ENCODE data around the gene CYP11A1.

Gene CYP11A1

GRCh38 chr15:74387621-74388362 lies 20.3 kb upstream of the CYP11A1 start:
- FAIRE-seq: no peak

- FAIRE-seq: no peak
Measured at GRCh38 chr15:74387141-74387541, 19.7 kb upstream of the CYP11A1 start.

- FAIRE-seq: no peak
Measured at GRCh38 chr15:74386496-74387140, 19.2 kb upstream of the CYP11A1 start.

- FAIRE-seq: no peak
Measured at GRCh38 chr15:74385733-74386132, 18.3 kb upstream of the CYP11A1 start.

GRCh38 chr15:74384881-74385643 lies 17.6 kb upstream of the CYP11A1 start:
- FAIRE-seq: no peak

- FAIRE-seq: no peak
Measured at GRCh38 chr15:74384566-74384880, 17.1 kb upstream of the CYP11A1 start.

GRCh38 chr15:74383695-74384565 lies 16.5 kb upstream of the CYP11A1 start:
- no peak for FAIRE-seq

- FAIRE-seq: no peak
Measured at GRCh38 chr15:74383286-74383685, 15.8 kb upstream of the CYP11A1 start.

GRCh38 chr15:74382004-74382816 lies 14.8 kb upstream of the CYP11A1 start:
- FAIRE-seq: no peak

- no peak for FAIRE-seq
Measured at GRCh38 chr15:74381481-74381880, 14.0 kb upstream of the CYP11A1 start.

- no peak for FAIRE-seq
Measured at GRCh38 chr15:74381190-74381453, 13.7 kb upstream of the CYP11A1 start.

- FAIRE-seq: no peak
Measured at GRCh38 chr15:74380361-74381189, 13.1 kb upstream of the CYP11A1 start.

GRCh38 chr15:74378848-74379247 lies 11.4 kb upstream of the CYP11A1 start:
- no peak for FAIRE-seq

GRCh38 chr15:74377831-74378766 lies 10.7 kb upstream of the CYP11A1 start:
- no peak for FAIRE-seq

- no peak for FAIRE-seq
Measured at GRCh38 chr15:74376825-74377581, 9.6 kb upstream of the CYP11A1 start.

GRCh38 chr15:74376226-74376625 lies 8.8 kb upstream of the CYP11A1 start:
- no peak for FAIRE-seq

- peak; percentile 56 for FAIRE-seq
Measured at GRCh38 chr15:74375303-74375693, 7.9 kb upstream of the CYP11A1 start.

- no peak for FAIRE-seq
Measured at GRCh38 chr15:74374648-74375302, 7.3 kb upstream of the CYP11A1 start.
